Measurements from ENCODE around the gene DOCK2.

DNA sequence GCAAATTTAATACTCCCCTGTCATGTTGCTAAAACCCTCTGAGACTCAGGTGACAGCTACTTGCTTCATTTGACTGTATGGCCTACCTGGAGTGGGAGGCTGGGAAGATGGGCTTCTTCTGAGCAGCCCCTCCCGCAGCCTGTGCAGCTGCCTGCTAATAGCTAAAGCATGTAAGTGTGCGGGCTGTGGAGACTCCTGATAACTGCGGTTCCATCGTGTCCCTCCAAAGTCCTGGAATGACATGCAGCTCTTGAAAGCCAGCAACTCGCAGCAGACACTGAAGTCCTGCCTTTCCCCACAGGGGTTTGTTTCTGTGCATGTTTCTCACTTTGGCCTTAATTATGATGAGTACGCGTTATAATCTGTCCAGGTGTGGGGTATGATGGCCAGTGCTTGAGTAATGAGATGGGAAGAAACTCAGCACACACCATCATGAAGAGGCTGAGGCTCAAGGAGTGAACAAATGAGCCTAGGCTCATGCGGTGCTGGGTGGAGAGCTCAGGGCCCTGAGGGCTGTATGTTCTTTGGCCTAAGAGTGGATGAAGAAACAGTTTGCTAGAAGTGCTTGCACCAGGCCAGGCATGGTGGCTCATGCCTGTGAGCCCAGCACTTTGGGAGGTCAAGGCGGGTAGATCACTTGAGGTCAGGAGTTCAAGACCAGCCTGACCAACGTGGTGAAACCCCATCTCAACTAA lies 119.1 kb downstream of the DOCK2 start:
- TF ChIP-seq, protein P1, sequence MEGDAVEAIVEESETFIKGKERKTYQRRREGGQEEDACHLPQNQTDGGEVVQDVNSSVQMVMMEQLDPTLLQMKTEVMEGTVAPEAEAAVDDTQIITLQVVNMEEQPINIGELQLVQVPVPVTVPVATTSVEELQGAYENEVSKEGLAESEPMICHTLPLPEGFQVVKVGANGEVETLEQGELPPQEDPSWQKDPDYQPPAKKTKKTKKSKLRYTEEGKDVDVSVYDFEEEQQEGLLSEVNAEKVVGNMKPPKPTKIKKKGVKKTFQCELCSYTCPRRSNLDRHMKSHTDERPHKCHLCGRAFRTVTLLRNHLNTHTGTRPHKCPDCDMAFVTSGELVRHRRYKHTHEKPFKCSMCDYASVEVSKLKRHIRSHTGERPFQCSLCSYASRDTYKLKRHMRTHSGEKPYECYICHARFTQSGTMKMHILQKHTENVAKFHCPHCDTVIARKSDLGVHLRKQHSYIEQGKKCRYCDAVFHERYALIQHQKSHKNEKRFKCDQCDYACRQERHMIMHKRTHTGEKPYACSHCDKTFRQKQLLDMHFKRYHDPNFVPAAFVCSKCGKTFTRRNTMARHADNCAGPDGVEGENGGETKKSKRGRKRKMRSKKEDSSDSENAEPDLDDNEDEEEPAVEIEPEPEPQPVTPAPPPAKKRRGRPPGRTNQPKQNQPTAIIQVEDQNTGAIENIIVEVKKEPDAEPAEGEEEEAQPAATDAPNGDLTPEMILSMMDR (conservative IDR thresholded peaks at IDR 0.05 in 1 of 2, IDR thresholded peaks at IDR 0.05 in 1 of 2; ENCODE audit: low read depth in 1 of 2, low read length in 2 of 2) = no peak
- TF ChIP-seq EZH2 (IDR thresholded peaks at IDR 0.05; ENCODE audit: low read length, missing control alignments) = no peak

All from fibroblast of lung (primary cell).